IMR-90 (cell line): ENCODE data around the gene ARMH4. TPM values are rescaled to one million over a fixed set of nuclear protein-coding genes. Genes with fewer than 3 reads are reported as not detected.

Experiments
- ATAC-seq: fragments of 200-7000 bp; cut with Tn5 transposase; 2 replicates; pipeline ENCODE4 v1.9.1; 2020; ENCODE audit warnings: low read depth, mild to moderate bottlenecking, moderate library complexity
- BruUV-seq: library from RNA; stranded (reverse); fragments of 400-500 nt; replicated peaks from 2 replicates; lab custom pipeline; 2021; lab: Mats Ljungman, UMichigan
- CTCF ChIA-PET: fragments of 300-600 bp; formaldehyde crosslinking; extraction: SDS; loops from one replicate; lab custom pipeline; 2021; ENCODE audit warnings: antibody characterized with exemption; lab: Yijun Ruan, JAX
- POLR2A ChIA-PET: fragments of 300-600 bp; sonication (Branson Sonifier 250); formaldehyde crosslinking; loops from one replicate; lab custom pipeline; 2022; ENCODE audit warnings: antibody characterized with exemption; ENCODE audit not compliant: unreplicated experiment; lab: Charles Lee
- DNase-seq: peaks from one replicate; pipeline ENCODE4 v3.0.0; 2013
- H2AFZ ChIP-seq: replicated peaks from 2 replicates; pipeline ENCODE3; 2013; ENCODE audit warnings: low read length, mild to moderate bottlenecking; ENCODE audit not compliant: poor library complexity
- H2AK5ac ChIP-seq: 2 replicates; pipeline ENCODE4 v1.6.1; 2013; ENCODE audit warnings: low read depth, low read length, inconsistent platforms
- H2AK9ac ChIP-seq: replicated peaks from 2 replicates; pipeline ENCODE3; 2013; ENCODE audit warnings: mild to moderate bottlenecking, low read depth, low read length, moderate library complexity; ENCODE audit not compliant: poor library complexity
- H2BK120ac ChIP-seq: 2 replicates; pipeline ENCODE4 v1.6.1; 2013; ENCODE audit warnings: low read depth, low read length, inconsistent platforms
- H2BK15ac ChIP-seq: 3 replicates; pipeline ENCODE4 v1.6.1; 2013; ENCODE audit warnings: low read depth, low read length, inconsistent platforms
- H2BK20ac ChIP-seq: 2 replicates; pipeline ENCODE4 v1.6.1; 2013; ENCODE audit warnings: low read depth, mild to moderate bottlenecking, inconsistent platforms, low read length, moderate library complexity
- H2BK5ac ChIP-seq: 2 replicates; pipeline ENCODE4 v1.6.1; 2013; ENCODE audit warnings: mild to moderate bottlenecking, low read depth, low read length, inconsistent platforms; ENCODE audit not compliant: poor library complexity, severe bottlenecking
- H3K14ac ChIP-seq: replicated peaks from 2 replicates; pipeline ENCODE4 v1.6.1; 2013; ENCODE audit warnings: low read depth, low read length, inconsistent platforms
- H3K18ac ChIP-seq: 2 replicates; pipeline ENCODE4 v1.6.1; 2013; ENCODE audit warnings: low read depth, low read length, control low read depth
- H3K23ac ChIP-seq: 2 replicates; pipeline ENCODE4 v1.6.1; 2013; ENCODE audit warnings: low read depth, low read length, inconsistent platforms
- H3K27ac ChIP-seq: 2 replicates; pipeline ENCODE4 v1.5.1; 2013; ENCODE audit warnings: mild to moderate bottlenecking, control low read depth, low read length; ENCODE audit not compliant: insufficient read depth
- H3K27me3 ChIP-seq: 2 replicates; pipeline ENCODE4 v1.6.1; 2013; ENCODE audit warnings: low read length; ENCODE audit not compliant: control insufficient read depth, insufficient read depth
- H3K36me3 ChIP-seq: 2 replicates; pipeline ENCODE4 v1.6.1; 2013; ENCODE audit warnings: low read length, mixed read lengths; ENCODE audit not compliant: control insufficient read depth, insufficient read depth
- H3K4ac ChIP-seq: 2 replicates; pipeline ENCODE4 v1.6.1; 2013; ENCODE audit warnings: low read depth, low read length, inconsistent platforms
- H3K4me1 ChIP-seq: 2 replicates; pipeline ENCODE4 v1.6.1; 2013; ENCODE audit warnings: low read length, mixed read lengths; ENCODE audit not compliant: control insufficient read depth, insufficient read depth
- H3K4me2 ChIP-seq: 2 replicates; pipeline ENCODE4 v1.6.1; 2013; ENCODE audit warnings: low read depth, mild to moderate bottlenecking, control low read depth, low read length, moderate library complexity
- H3K4me3 ChIP-seq: 2 replicates; pipeline ENCODE4 v1.5.1; 2013; ENCODE audit warnings: low read depth, mild to moderate bottlenecking, control low read depth, low read length, moderate library complexity; ENCODE audit not compliant: insufficient read depth
- H3K56ac ChIP-seq: 2 replicates; pipeline ENCODE4 v1.6.1; 2013; ENCODE audit warnings: low read length, inconsistent platforms; ENCODE audit not compliant: insufficient read depth; ENCODE audit errors: extremely low read depth
- H3K79me1 ChIP-seq, 2 experiments: 2 replicates each; pipeline ENCODE4 v1.6.1; 2013; ENCODE audit warnings: low read length in 2 of 2, inconsistent platforms in 1 of 2, low read depth in 1 of 2
- H3K9ac ChIP-seq: 2 replicates; pipeline ENCODE4 v1.6.1; 2013; ENCODE audit warnings: low read depth, low read length, control low read depth
- H3K9me1 ChIP-seq: 2 replicates; pipeline ENCODE4 v1.6.1; 2013; ENCODE audit warnings: low read length, inconsistent platforms; ENCODE audit not compliant: insufficient read depth
- H3K9me3 ChIP-seq: 2 replicates; pipeline ENCODE4 v1.6.1; 2013; ENCODE audit warnings: low read length; ENCODE audit not compliant: control insufficient read depth, insufficient read depth
- H4K20me1 ChIP-seq: 2 replicates; pipeline ENCODE4 v1.6.1; 2013; ENCODE audit warnings: low read length, inconsistent platforms; ENCODE audit not compliant: insufficient read depth
- H4K5ac ChIP-seq: 2 replicates; pipeline ENCODE4 v1.6.1; 2013; ENCODE audit warnings: mild to moderate bottlenecking, low read depth, low read length, control low read depth
- H4K8ac ChIP-seq, 2 experiments: 2 replicates each; pipeline ENCODE4 v1.6.1; 2013; ENCODE audit warnings: low read depth in 2 of 2, low read length in 2 of 2, control low read depth in 1 of 2, inconsistent platforms in 1 of 2
- H4K91ac ChIP-seq: 2 replicates; pipeline ENCODE4 v1.6.1; 2013; ENCODE audit warnings: low read depth, low read length, inconsistent platforms; ENCODE audit not compliant: insufficient read depth
- BHLHE40 ChIP-seq: fragments of 150-350 bp; IDR thresholded peaks from 2 replicates; pipeline ENCODE4 v1.6.1; 2016; ENCODE audit warnings: mild to moderate bottlenecking, low read depth, low read length
- CEBPB ChIP-seq: IDR thresholded peaks from 2 replicates; pipeline ENCODE4 v1.6.1; 2012; ENCODE audit warnings: low read depth, low read length, improper control_type of control experiment
- CHD1 ChIP-seq: IDR thresholded peaks from 2 replicates; pipeline ENCODE4 v1.6.1; 2012; ENCODE audit warnings: low read depth, low read length, improper control_type of control experiment
- CTCF ChIP-seq: conservative IDR thresholded peaks from 2 replicates; pipeline ENCODE4 v1.5.1; 2012; ENCODE audit warnings: mild to moderate bottlenecking, low read depth, low read length, improper control_type of control experiment
- ELK1 ChIP-seq: fragments of 150-350 bp; IDR thresholded peaks from 2 replicates; pipeline ENCODE4 v1.6.1; 2016; ENCODE audit warnings: low read depth, mild to moderate bottlenecking, low read length, moderate library complexity, borderline replicate concordance
- FOS ChIP-seq: fragments of 150-350 bp; IDR thresholded peaks from 2 replicates; pipeline ENCODE4 v1.6.1; 2016; ENCODE audit warnings: low read depth, low read length
- MAFK ChIP-seq: IDR thresholded peaks from 2 replicates; pipeline ENCODE4 v1.6.1; 2012; ENCODE audit warnings: low read depth, low read length, improper control_type of control experiment
- MAZ ChIP-seq: IDR thresholded peaks from 2 replicates; pipeline ENCODE4 v1.6.1; 2012; ENCODE audit warnings: low read depth, mild to moderate bottlenecking, low read length, improper control_type of control experiment, moderate library complexity, borderline replicate concordance
- MXI1 ChIP-seq: IDR thresholded peaks from 2 replicates; pipeline ENCODE4 v1.6.1; 2012; ENCODE audit warnings: low read depth, mild to moderate bottlenecking, low read length, moderate library complexity, borderline replicate concordance
- NFE2L2 ChIP-seq: fragments of 150-350 bp; IDR thresholded peaks from 2 replicates; pipeline ENCODE4 v1.6.1; 2016; ENCODE audit warnings: low read depth, mild to moderate bottlenecking, low read length
- POLR2A ChIP-seq: IDR thresholded peaks from 2 replicates; pipeline ENCODE4 v1.6.1; 2012; ENCODE audit warnings: mild to moderate bottlenecking, low read depth, low read length
- RAD21 ChIP-seq: IDR thresholded peaks from 2 replicates; pipeline ENCODE4 v1.6.1; 2012; ENCODE audit warnings: low read length, improper control_type of control experiment
- RCOR1 ChIP-seq: IDR thresholded peaks from 2 replicates; pipeline ENCODE4 v1.6.1; 2012; ENCODE audit warnings: mild to moderate bottlenecking, low read length, improper control_type of control experiment; ENCODE audit not compliant: insufficient replicate concordance
- RFX5 ChIP-seq: IDR thresholded peaks from 2 replicates; pipeline ENCODE4 v1.8.0; 2012; ENCODE audit warnings: low read depth, mild to moderate bottlenecking, low read length, moderate library complexity
- SMC3 ChIP-seq: fragments of 150-350 bp; IDR thresholded peaks from 2 replicates; pipeline ENCODE4 v1.6.1; 2016; ENCODE audit warnings: low read depth, mild to moderate bottlenecking, antibody characterized with exemption, low read length, moderate library complexity
- USF2 ChIP-seq: fragments of 150-350 bp; IDR thresholded peaks from 2 replicates; pipeline ENCODE4 v1.6.1; 2017; ENCODE audit warnings: mild to moderate bottlenecking, antibody characterized with exemption, low read length, low read depth
- WGBS, 2 experiments: methylation state at CpG; one replicate each; pipeline versions ENCODE4 v1.1.5 to v1.1.7; 2013; ENCODE audit warnings: missing lambda C conversion rate in 2 of 2; ENCODE audit not compliant: insufficient read length in 1 of 2; ENCODE audit errors: extremely low coverage in 2 of 2; 5-methylcytosine and 5-hydroxymethylcytosine counted together
- dilution Hi-C: fragments of 300-500 bp; cut with HindIII; formaldehyde crosslinking; loops from one replicate; pipeline ENCODE4 v1.14.3; 2018; ENCODE audit warnings: low sequenced_read_pairs; ENCODE audit not compliant: unreplicated experiment
- in situ Hi-C: fragments of 300-500 bp; cut with MboI; formaldehyde crosslinking; loops from 3 replicates; pipeline ENCODE4 v1.14.3; 2019; ENCODE audit warnings: low sequenced_read_pairs, inconsistent platforms, mixed read lengths
- intact Hi-C: fragments of 100-400 bp; cut with micrococcal nuclease; formaldehyde crosslinking; loops from 2 replicates; pipeline ENCODE4 v1.10.0; 2022
- polyA plus RNA-seq, 3 experiments: library from polyadenylated mRNA; depleted of rRNA; stranded (reverse); fragments of >200 nt; gene quantifications; 2 replicates each; pipeline ENCODE4 v1.2.3, GENCODE V29; 2012; ENCODE audit warnings: low replicate concordance in 1 of 3
- total RNA-seq: library from RNA; depleted of rRNA; stranded (reverse); fragments of >200 nt; gene quantifications from 2 replicates; pipeline ENCODE4 v1.2.3, GENCODE V29; 2012

Gene ARMH4
- total and polyA plus RNA-seq, 2 of the 4 experiments (the other 2 are of a cell fraction) = 4.6 to 5.6 TPM

GRCh38 chr14:58077621-58078020 is 74.4 kb downstream of the ARMH4 start:
- Histone ChIP-seq H2BK20ac (peak overlapping the region; percentile 47), H3K9me1 (peaks cover 20% of the 10 kb centered on the region), H3K56ac (peak overlapping the region; percentile 62; the same call in 1 of the 2 replicates), H3K14ac (peak overlapping the region; percentile 85), H2AFZ (peak overlapping the region; percentile 82), H2BK15ac (peak overlapping the region; percentile 24; the same call in 1 of the 3 replicates), H3K4me2 (peak overlapping the region; percentile 56; the same call in 1 of the 2 replicates), H3K27me3 (no peaks in the 10 kb centered on the region), H3K9me3 (no peaks in the 10 kb centered on the region), H3K4ac (peak overlapping the region; percentile 85), H4K91ac (peak overlapping the region; percentile 27; the same call in 1 of the 2 replicates), H4K8ac (peak overlapping the region in 1 of 2 experiments; percentile 60; a peak in 1 of 4 replicates), H2BK5ac (peak overlapping the region; percentile 70), H3K23ac (no peak overlapping the region; the same call in 1 of the 2 replicates), H3K18ac (peak overlapping the region; percentile 58; the same call in 1 of the 2 replicates), H3K4me3 (no peak overlapping the region), H3K36me3 (no peaks in the 10 kb centered on the region), H2BK120ac (peak overlapping the region; percentile 80), H2AK5ac (peak overlapping the region; percentile 77; the same call in 1 of the 2 replicates), H3K4me1 (peaks cover 15% of the 10 kb centered on the region), H2AK9ac (no peak overlapping the region), H3K9ac (no peak overlapping the region), H3K27ac (no peak overlapping the region), H4K5ac (no peak overlapping the region), H3K79me1 (no peaks in the 10 kb centered on the region), H4K20me1 (no peaks in the 10 kb centered on the region)
- no CpG with 5 or more reads among the region's 1 CpG for WGBS, 2 experiments
- in situ Hi-C loops (no loop called here), intact Hi-C loops (loop anchor here (10.0 kb wide), 2 partner anchors 763 to 1583 kb away; no protein-coding TSS in a partner anchor), dilution Hi-C loops (no loop called here)
- BruUV-seq = no TSS peak
- DNase-seq = peak; percentile 46
- no peak for TF ChIP-seq RAD21
- no peak for TF ChIP-seq MAZ
- TF ChIP-seq RFX5 = no peak
- no peak for TF ChIP-seq POLR2A
- no peak for TF ChIP-seq RCOR1
- TF ChIP-seq FOS = no peak
- TF ChIP-seq CHD1 = no peak
- TF ChIP-seq MXI1 = no peak
- TF ChIP-seq MAFK = no peak
- no peak for TF ChIP-seq NFE2L2
- no peak for TF ChIP-seq BHLHE40
- no peak for TF ChIP-seq CEBPB
- TF ChIP-seq ELK1 = no peak
- TF ChIP-seq USF2 = no peak
- TF ChIP-seq CTCF = no peak
- no peak for TF ChIP-seq SMC3
- CTCF ChIA-PET = interaction anchor here (0.9 to 1.8 kb wide), 2 partner anchors 12 to 82 kb away, joined by 3 to 6 read pairs; no protein-coding TSS in a partner anchor
- ATAC-seq = peak; percentile 25
- POLR2A ChIA-PET = no interaction called here
